Right lobe of liver (tissue), 6 donors: ENCODE measurements around the gene SSH2. TPM values are rescaled to one million over a fixed set of nuclear protein-coding genes. Genes with fewer than 3 reads are reported as not detected.

Source experiments
- ATAC-seq, 4 donors: fragments of 200-7000 bp; cut with Tn5 transposase; one replicate each; pipeline ENCODE4 v1.9.1; 2020; ENCODE audit warnings: mild to moderate bottlenecking in 4 of 4, moderate library complexity in 4 of 4
- DNase-seq, 3 donors: peaks; one replicate each; pipeline ENCODE4 v3.0.0-alpha.2; 2020
- H3K27ac ChIP-seq, 3 donors: fragments of 200-600 bp; one replicate each; pipeline ENCODE4 v1.8.0; 2022
- H3K27me3 ChIP-seq, 2 donors: fragments of 200-600 bp; one replicate each; pipeline ENCODE4 v1.8.0; 2022
- H3K36me3 ChIP-seq, 4 donors: fragments of 200-600 bp; sonication (generic) in 1 of 4; one replicate each; pipeline versions ENCODE4 v1.5.1 to v1.8.0; 2017 to 2022; ENCODE audit warnings: control low read depth in 1 of 4
- H3K4me1 ChIP-seq, 4 donors: fragments of 200-600 bp; sonication (generic) in 1 of 4; one replicate each; pipeline versions ENCODE4 v1.5.1 to v1.8.0; 2017 to 2022; ENCODE audit warnings: control low read depth in 1 of 4
- H3K4me3 ChIP-seq, 3 donors: fragments of 200-600 bp; one replicate each; pipeline ENCODE4 v1.8.0; 2022
- H3K9me3 ChIP-seq, 4 donors: fragments of 200-600 bp; sonication (generic) in 1 of 4; one replicate each; pipeline versions ENCODE4 v1.5.1 to v1.8.0; 2017 to 2022; ENCODE audit warnings: control low read depth in 1 of 4
- POLR2A ChIP-seq: fragments of 450-650 bp; IDR thresholded peaks from one replicate; pipeline ENCODE4 v1.6.1; 2017; ENCODE audit warnings: antibody characterized with exemption, mild to moderate bottlenecking
- WGBS: methylation state at CpG from one replicate; pipeline ENCODE4 v1.1.6; 2018; ENCODE audit warnings: low coverage, low lambda C conversion rate; ENCODE audit not compliant: insufficient coverage; ENCODE audit errors: missing lambda C conversion rate; 5-methylcytosine and 5-hydroxymethylcytosine counted together
- intact Hi-C, 2 donors: fragments of 100-400 bp; cut with DNase I; formaldehyde crosslinking; loops; one replicate each; pipeline versions ENCODE4 v1.11.2 to v1.14.1; 2022
- total RNA-seq, 6 experiments: library from RNA; depleted of rRNA in 2 of 6; stranded (reverse); fragments of >200 nt in 2 of 6; fragmentation: NEBNext Ultra II Directional in 3 of 6; extraction: Animal tissue kit (Norgen Biotek cat#: 25700) in 3 of 6; gene quantifications; one replicate each; pipeline versions ENCODE4 v1.1.0 to v1.2.4, GENCODE V29; 2016 to 2023
- TF ChIP-seq, protein P1 (sequence below), 4 donors: fragments of 200-600 bp in 3 of 4; fragments of 450-650 bp in 1 of 4; IDR thresholded peaks; one replicate each; pipeline versions ENCODE4 v1.5.1 to v1.8.0; 2016 to 2022; ENCODE audit warnings: antibody characterized with exemption in 4 of 4, mild to moderate bottlenecking in 2 of 4
- donor health status: DM: no; HTN: yes; CAD: no.
- donor health status: DM: no; HTN: no; CAD: no.
- donor health status: DM: no; HTN: no; CAD: no.
- donor health status: DM: no; HTN: yes; CAD: no.
- donor health status: DM: no; HTN: yes; CAD: no.

Gene SSH2
- total RNA-seq, 6 experiments from 2014 or later, result 8.0 to 12.7 (median 10.5) TPM

DNA sequence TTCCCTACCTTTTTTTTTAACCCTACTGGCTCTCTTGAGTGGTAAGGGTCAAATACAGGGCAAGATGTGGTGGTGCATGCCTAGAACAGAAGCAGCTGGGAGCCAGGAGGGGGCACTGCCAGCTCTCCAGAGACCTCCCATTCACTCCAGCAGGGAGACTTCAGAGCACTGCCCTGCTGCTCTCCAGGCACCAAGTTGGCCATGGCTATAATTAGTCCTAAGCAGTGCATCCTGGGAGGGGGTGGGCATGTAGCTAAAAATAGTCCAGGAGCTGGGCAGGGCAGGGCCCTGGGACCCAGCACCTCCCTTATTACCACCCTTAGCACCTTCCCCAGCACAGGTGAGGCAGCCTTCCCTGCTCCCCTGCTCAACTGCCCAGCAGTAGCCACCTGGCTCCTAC is 310.8 kb downstream of the SSH2 start:
- intact Hi-C loops, result no loop called here
- Histone ChIP-seq H3K36me3 (no peaks in the 10 kb centered on the region), H3K27me3 (peaks cover 0 to 13% of the 10 kb centered on the region in 2 donors), H3K9me3 (no peaks in the 10 kb centered on the region), H3K4me3 (no peak overlapping the region), H3K4me1 (peaks cover 0 to 39% (median 13%) of the 10 kb centered on the region in 4 donors), H3K27ac (no peak overlapping the region)
- TF ChIP-seq POLR2A, result no peak
- TF ChIP-seq, protein P1, sequence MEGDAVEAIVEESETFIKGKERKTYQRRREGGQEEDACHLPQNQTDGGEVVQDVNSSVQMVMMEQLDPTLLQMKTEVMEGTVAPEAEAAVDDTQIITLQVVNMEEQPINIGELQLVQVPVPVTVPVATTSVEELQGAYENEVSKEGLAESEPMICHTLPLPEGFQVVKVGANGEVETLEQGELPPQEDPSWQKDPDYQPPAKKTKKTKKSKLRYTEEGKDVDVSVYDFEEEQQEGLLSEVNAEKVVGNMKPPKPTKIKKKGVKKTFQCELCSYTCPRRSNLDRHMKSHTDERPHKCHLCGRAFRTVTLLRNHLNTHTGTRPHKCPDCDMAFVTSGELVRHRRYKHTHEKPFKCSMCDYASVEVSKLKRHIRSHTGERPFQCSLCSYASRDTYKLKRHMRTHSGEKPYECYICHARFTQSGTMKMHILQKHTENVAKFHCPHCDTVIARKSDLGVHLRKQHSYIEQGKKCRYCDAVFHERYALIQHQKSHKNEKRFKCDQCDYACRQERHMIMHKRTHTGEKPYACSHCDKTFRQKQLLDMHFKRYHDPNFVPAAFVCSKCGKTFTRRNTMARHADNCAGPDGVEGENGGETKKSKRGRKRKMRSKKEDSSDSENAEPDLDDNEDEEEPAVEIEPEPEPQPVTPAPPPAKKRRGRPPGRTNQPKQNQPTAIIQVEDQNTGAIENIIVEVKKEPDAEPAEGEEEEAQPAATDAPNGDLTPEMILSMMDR (IDR thresholded peaks at IDR 0.05), result no peak
- no peak for DNase-seq
- ATAC-seq, result no peak

DNA sequence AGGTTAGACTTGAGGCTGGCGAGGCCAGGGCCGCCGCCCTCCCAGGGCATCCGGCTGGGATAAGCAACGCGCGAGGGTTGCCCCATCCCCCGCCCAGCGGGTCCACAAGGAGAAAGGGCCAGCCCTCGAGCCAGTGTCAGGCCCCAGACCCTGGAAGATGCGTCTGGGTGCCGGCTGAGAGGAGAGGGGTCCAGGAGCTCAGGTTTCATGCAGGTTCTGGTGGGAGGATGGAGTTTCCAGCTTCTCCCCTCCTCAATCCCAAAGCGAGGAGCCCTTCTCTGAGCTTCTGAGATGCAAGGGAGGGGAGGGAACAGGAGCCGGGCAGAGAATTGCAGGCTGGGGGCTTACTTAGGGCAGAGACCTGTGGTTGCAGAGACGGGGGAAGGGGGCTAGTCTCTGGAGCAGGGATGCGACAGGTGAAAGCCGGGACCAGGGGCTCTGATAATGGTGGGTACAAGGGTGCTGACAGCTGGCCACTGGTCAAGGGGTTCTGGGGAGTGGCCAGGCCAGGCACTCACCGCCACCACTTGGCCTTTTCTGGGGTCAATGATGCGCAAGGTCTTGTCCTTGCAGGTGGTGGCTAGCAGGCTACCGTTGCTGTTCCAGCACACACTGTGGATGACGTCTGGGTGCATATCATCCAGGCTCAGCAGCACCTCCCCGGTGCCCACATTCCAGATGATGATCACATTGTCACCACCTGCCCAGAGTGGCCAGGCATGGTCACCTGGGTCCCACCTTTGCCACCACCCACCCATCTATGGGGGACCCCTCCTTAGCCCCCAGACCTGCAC is 311.6 kb downstream of the SSH2 start:
- Histone ChIP-seq H3K27ac (no peak overlapping the region), H3K9me3 (no peaks in the 10 kb centered on the region), H3K4me3 (peak overlapping the region; percentile 36 to 56 (median 40)), H3K27me3 (peaks cover 0 to 16% of the 10 kb centered on the region in 2 donors), H3K36me3 (no peaks in the 10 kb centered on the region), H3K4me1 (peaks cover 0 to 46% (median 16%) of the 10 kb centered on the region in 4 donors)
- DNase-seq (no peak), ATAC-seq (peak in 1 of 4 donors; percentile 0)
- TF ChIP-seq POLR2A, result no peak
- TF ChIP-seq, protein P1 (IDR thresholded peaks at IDR 0.05), result peak in 2 of 4 donors; percentile 9 to 10
- 60% methylated on average over 1 of the region's 22 CpGs for WGBS
- intact Hi-C loops, result no loop called here

DNA sequence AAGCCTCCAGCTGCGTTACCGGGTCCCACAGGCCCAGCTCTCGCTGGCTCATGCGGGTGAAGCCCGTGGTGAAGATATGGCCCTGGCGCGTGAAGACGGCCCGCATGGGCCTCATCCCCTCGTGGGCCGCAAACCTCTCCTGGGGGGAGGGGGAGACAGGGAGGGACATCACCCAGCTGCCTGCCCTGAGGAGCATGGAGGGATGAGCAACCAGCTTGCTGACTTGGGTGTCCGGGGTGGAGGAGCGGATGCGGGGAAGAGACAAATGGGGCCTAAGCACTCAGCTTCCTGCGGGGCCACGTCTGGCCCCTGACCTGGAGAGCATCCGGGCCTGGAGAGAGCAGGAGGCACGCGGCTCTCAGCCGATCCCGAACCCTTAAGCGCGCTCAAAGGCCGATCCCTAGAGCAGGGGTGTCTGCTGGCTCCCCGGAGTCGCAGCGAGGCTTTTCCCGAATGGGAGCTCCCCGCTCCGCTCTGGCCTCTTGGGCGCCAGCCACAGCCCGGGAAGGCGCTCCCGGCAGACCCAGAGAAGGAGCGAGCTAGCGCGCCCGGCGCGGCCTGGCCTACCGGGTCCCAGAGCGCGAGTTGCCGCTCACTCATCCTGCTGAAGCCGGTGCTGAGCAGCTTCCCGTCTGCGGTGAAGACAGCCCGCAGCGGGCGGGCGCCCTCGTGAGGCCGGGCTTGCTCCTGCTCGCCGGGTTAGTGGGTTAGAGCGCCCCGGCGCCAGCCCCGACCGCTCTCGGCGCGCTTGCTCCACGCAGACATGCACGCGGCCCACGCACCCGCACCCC is 312.4 kb downstream of the SSH2 start:
- Histone ChIP-seq H3K9me3 (no peaks in the 10 kb centered on the region), H3K4me1 (peaks cover 0 to 46% (median 17%) of the 10 kb centered on the region in 4 donors), H3K27ac (peak overlapping the region in 1 of 3 donors; percentile 24), H3K36me3 (no peaks in the 10 kb centered on the region), H3K27me3 (peaks cover 0 to 16% of the 10 kb centered on the region in 2 donors), H3K4me3 (peak overlapping the region; percentile 36 to 56 (median 40))
- TF ChIP-seq POLR2A, result no peak
- TF ChIP-seq, protein P1 (IDR thresholded peaks at IDR 0.05), result peak; percentile 73 to 95 (median 91)
- DNase-seq, result peak; percentile 88 to 92 (median 91)
- 1% methylated on average over 20 of the region's 68 CpGs for WGBS
- intact Hi-C loops, result no loop called here
- peak; percentile 73 to 81 (median 76) for ATAC-seq

DNA sequence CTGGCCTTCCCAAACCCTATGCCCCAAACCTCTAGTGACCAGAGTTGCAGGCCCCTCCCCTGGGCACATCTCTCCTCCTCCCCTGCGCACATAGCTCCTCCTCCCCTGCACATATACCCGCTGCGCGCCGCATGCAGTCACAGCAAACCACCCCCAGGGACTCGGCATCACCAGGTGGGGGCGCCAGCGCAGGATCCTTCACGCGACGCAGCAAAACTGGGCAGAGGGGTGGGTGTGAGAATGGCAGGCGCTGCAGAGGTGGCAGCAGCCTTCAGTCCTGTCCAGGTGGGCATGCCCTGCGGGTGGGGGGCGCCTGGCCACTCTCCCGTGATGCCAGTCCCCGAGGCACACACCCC is 312.9 kb downstream of the SSH2 start:
- Histone ChIP-seq H3K4me3 (peak overlapping the region; percentile 36 to 56 (median 40)), H3K27me3 (peaks cover 0 to 16% of the 10 kb centered on the region in 2 donors), H3K36me3 (no peaks in the 10 kb centered on the region), H3K4me1 (peaks cover 0 to 41% (median 17%) of the 10 kb centered on the region in 4 donors), H3K27ac (peak overlapping the region in 1 of 3 donors; percentile 24), H3K9me3 (no peaks in the 10 kb centered on the region)
- DNase-seq (peak; percentile 77 to 83 (median 83)), ATAC-seq (peak; percentile 49 to 62 (median 59))
- WGBS, result 3% methylated on average over 12 of the region's 16 CpGs
- TF ChIP-seq, protein P1 (IDR thresholded peaks at IDR 0.05), result peak; percentile 43 to 55 (median 48)
- TF ChIP-seq POLR2A, result no peak
- intact Hi-C loops, result no loop called here
